ENCODE data around the gene PRLR.

The PRLR gene

GRCh38 chr5:35026941-35027340 is 203.3 kb downstream of the PRLR start:
- H2AFZ ChIP-seq (ENCODE audit: low read length): no peak overlapping the region
- H3K27me3 ChIP-seq (replicated peaks; ENCODE audit: insufficient read depth, low read length): no peaks in the 10 kb centered on the region
- no peaks in the 10 kb centered on the region for H3K9me3 ChIP-seq (replicated peaks; ENCODE audit: insufficient read depth, low read length)
- no peak overlapping the region for H3K4me3 ChIP-seq (ENCODE audit: low read length)
- no peak for DNase-seq
- H3F3A ChIP-seq (ENCODE audit: insufficient read depth, low read length): no peaks in the 10 kb centered on the region
- no peaks in the 10 kb centered on the region for H3K79me2 ChIP-seq (ENCODE audit: low read length)
- no peaks in the 10 kb centered on the region for H3K36me3 ChIP-seq (replicated peaks; ENCODE audit: insufficient read depth, low read length)
- H3K9ac ChIP-seq (ENCODE audit: low read length): no peak overlapping the region
- H3K27ac ChIP-seq (ENCODE audit: low read length): no peak overlapping the region
- H4K20me1 ChIP-seq (ENCODE audit: insufficient read depth, low read length): no peaks in the 10 kb centered on the region
- TF ChIP-seq CTCF (IDR thresholded peaks at IDR 0.05; ENCODE audit: low read length): no peak
- TF ChIP-seq EZH2phosphoT487 (IDR thresholded peaks at IDR 0.05; ENCODE audit: low read length): no peak
- TF ChIP-seq EZH2 (optimal IDR thresholded peaks at IDR 0.05; ENCODE audit: low read depth, low read length): no peak
- no peaks in the 10 kb centered on the region for H3K4me1 ChIP-seq (ENCODE audit: low read length)
- H3K4me2 ChIP-seq (ENCODE audit: low read depth, low read length): no peak overlapping the region
- no peaks in the 10 kb centered on the region for H3K9me2 ChIP-seq (replicated peaks; ENCODE audit: insufficient read depth, low read length)

- TF ChIP-seq EZH2phosphoT487 (IDR thresholded peaks at IDR 0.05; ENCODE audit: low read length) (no peak), CTCF (IDR thresholded peaks at IDR 0.05; ENCODE audit: low read length) (no peak), EZH2 (optimal IDR thresholded peaks at IDR 0.05; ENCODE audit: low read depth, low read length) (no peak)
- Histone ChIP-seq H3K27ac (ENCODE audit: low read length) (no peak overlapping the region), H3F3A (ENCODE audit: insufficient read depth, low read length) (no peaks in the 10 kb centered on the region), H4K20me1 (ENCODE audit: insufficient read depth, low read length) (no peaks in the 10 kb centered on the region), H3K9ac (ENCODE audit: low read length) (no peak overlapping the region), H3K27me3 (replicated peaks; ENCODE audit: insufficient read depth, low read length) (no peaks in the 10 kb centered on the region), H3K9me2 (replicated peaks; ENCODE audit: insufficient read depth, low read length) (no peaks in the 10 kb centered on the region), H3K36me3 (replicated peaks; ENCODE audit: insufficient read depth, low read length) (no peaks in the 10 kb centered on the region), H3K79me2 (ENCODE audit: low read length) (no peaks in the 10 kb centered on the region), H3K4me2 (ENCODE audit: low read depth, low read length) (no peak overlapping the region), H3K9me3 (replicated peaks; ENCODE audit: insufficient read depth, low read length) (no peaks in the 10 kb centered on the region), H3K4me1 (ENCODE audit: low read length) (no peaks in the 10 kb centered on the region), H2AFZ (ENCODE audit: low read length) (no peak overlapping the region), H3K4me3 (ENCODE audit: low read length) (no peak overlapping the region)
- no peak for DNase-seq
These were observed 203.9 kb downstream of the PRLR start for GRCh38 chr5:35026280-35026840.

- TF ChIP-seq CTCF (IDR thresholded peaks at IDR 0.05; ENCODE audit: low read length) (no peak), EZH2 (optimal IDR thresholded peaks at IDR 0.05; ENCODE audit: low read depth, low read length) (no peak), EZH2phosphoT487 (IDR thresholded peaks at IDR 0.05; ENCODE audit: low read length) (no peak)
- Histone ChIP-seq H3K4me3 (ENCODE audit: low read length) (no peak overlapping the region), H3K9me2 (replicated peaks; ENCODE audit: insufficient read depth, low read length) (no peaks in the 10 kb centered on the region), H3K9me3 (replicated peaks; ENCODE audit: insufficient read depth, low read length) (no peaks in the 10 kb centered on the region), H4K20me1 (ENCODE audit: insufficient read depth, low read length) (no peaks in the 10 kb centered on the region), H3K27ac (ENCODE audit: low read length) (no peak overlapping the region), H3K9ac (ENCODE audit: low read length) (no peak overlapping the region), H3K79me2 (ENCODE audit: low read length) (no peaks in the 10 kb centered on the region), H3K36me3 (replicated peaks; ENCODE audit: insufficient read depth, low read length) (no peaks in the 10 kb centered on the region), H3K4me1 (ENCODE audit: low read length) (no peaks in the 10 kb centered on the region), H3K4me2 (ENCODE audit: low read depth, low read length) (no peak overlapping the region), H3K27me3 (replicated peaks; ENCODE audit: insufficient read depth, low read length) (no peaks in the 10 kb centered on the region), H2AFZ (ENCODE audit: low read length) (no peak overlapping the region), H3F3A (ENCODE audit: insufficient read depth, low read length) (no peaks in the 10 kb centered on the region)
- DNase-seq: no peak
These were observed 205.3 kb downstream of the PRLR start for GRCh38 chr5:35024911-35025510.

Measured in MM.1S (cell line).